Chondrocyte (in vitro differentiated cells): ENCODE results near the gene RASGRP1. TPM values are rescaled to one million over a fixed set of nuclear protein-coding genes. Genes with fewer than 3 reads are reported as not detected.

Experiments used
- DNase-seq: peaks from one replicate; pipeline ENCODE4 v3.0.0; 2021; ENCODE audit warnings: mixed read lengths, low spot score
- H3K27ac Mint-ChIP-seq: one replicate; pipeline ENCODE4 v1.8.0; 2021; ENCODE audit warnings: mild to moderate bottlenecking, moderate library complexity, mixed read lengths; ENCODE audit not compliant: unreplicated experiment
- H3K27me3 Mint-ChIP-seq: 2 replicates; pipeline ENCODE4 v1.8.0; 2021; ENCODE audit warnings: low read depth, mixed read lengths
- H3K36me3 Mint-ChIP-seq: 2 replicates; pipeline ENCODE4 v1.8.0; 2021; ENCODE audit warnings: low read depth, mixed read lengths
- H3K4me1 Mint-ChIP-seq: 2 replicates; pipeline ENCODE4 v1.8.0; 2021; ENCODE audit warnings: low read depth, mild to moderate bottlenecking, mixed read lengths
- H3K4me3 Mint-ChIP-seq: one replicate; pipeline ENCODE4 v1.8.0; 2021; ENCODE audit warnings: mild to moderate bottlenecking, moderate library complexity, mixed read lengths; ENCODE audit not compliant: unreplicated experiment
- H3K9me3 Mint-ChIP-seq: 2 replicates; pipeline ENCODE4 v1.8.0; 2021; ENCODE audit warnings: low read depth, mixed read lengths
- total RNA-seq: library from RNA; stranded (reverse); gene quantifications from 3 replicates; pipeline ENCODE4 v1.2.1, GENCODE V29; 2021
- TF ChIP-seq, protein P1 (sequence below): fragments of 200-600 bp; sonication (generic); IDR thresholded peaks from 2 replicates; pipeline ENCODE4 v1.5.0; 2021; ENCODE audit warnings: antibody characterized with exemption, mild to moderate bottlenecking, moderate library complexity

RASGRP1 gene
- total RNA-seq, 1 donor from 2014 or later, result 0.52 TPM

DNA sequence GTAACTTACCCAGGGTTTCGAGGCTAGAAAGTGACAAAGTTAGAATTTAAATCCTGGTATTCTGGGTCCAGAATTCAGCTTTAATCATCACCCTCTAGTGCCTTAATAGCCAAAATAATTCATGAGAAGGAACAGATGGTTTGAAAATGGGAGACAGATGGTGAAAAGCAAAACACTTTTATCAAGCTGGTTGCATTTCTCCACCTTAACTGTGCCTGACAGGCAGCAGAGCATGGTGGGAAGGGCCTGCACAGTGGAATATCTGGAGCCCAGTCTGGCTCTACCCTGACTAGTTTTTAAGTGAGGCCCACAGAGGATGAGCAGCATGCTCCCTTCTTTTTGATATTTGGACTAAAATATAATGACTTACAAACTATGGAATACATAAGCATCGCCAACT is 35.6 kb upstream of the RASGRP1 start:
- no peaks in the 10 kb centered on the region for H3K4me1 Mint-ChIP-seq

DNA sequence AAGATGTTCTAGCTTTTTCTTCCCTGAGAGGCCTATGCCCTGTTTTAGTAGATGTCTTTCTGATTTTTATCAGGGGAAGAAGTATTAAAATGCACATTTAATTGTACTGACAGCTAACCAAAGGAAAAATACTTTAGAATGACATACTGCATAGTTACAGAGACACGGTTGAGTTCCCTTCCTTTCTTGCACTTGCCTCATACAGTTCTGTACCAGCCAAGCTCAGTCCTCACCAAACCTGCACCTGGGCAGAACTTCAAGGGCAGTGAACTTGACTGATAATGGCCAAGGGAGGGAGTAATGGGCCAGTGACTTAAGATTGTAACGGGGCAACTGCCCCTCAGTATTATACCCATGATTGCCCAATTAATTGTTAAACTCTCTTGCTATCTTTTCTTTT is 34.1 kb upstream of the RASGRP1 start:
- no peak for DNase-seq
- peaks cover 4% of the 10 kb centered on the region for H3K9me3 Mint-ChIP-seq
- H3K36me3 Mint-ChIP-seq, result no peaks in the 10 kb centered on the region
- H3K27me3 Mint-ChIP-seq, result peaks cover 4% of the 10 kb centered on the region
- H3K4me1 Mint-ChIP-seq, result peaks cover 6% of the 10 kb centered on the region
- TF ChIP-seq, protein P1, sequence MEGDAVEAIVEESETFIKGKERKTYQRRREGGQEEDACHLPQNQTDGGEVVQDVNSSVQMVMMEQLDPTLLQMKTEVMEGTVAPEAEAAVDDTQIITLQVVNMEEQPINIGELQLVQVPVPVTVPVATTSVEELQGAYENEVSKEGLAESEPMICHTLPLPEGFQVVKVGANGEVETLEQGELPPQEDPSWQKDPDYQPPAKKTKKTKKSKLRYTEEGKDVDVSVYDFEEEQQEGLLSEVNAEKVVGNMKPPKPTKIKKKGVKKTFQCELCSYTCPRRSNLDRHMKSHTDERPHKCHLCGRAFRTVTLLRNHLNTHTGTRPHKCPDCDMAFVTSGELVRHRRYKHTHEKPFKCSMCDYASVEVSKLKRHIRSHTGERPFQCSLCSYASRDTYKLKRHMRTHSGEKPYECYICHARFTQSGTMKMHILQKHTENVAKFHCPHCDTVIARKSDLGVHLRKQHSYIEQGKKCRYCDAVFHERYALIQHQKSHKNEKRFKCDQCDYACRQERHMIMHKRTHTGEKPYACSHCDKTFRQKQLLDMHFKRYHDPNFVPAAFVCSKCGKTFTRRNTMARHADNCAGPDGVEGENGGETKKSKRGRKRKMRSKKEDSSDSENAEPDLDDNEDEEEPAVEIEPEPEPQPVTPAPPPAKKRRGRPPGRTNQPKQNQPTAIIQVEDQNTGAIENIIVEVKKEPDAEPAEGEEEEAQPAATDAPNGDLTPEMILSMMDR, result no peak
- H3K27ac Mint-ChIP-seq, result no peak overlapping the region
- H3K4me3 Mint-ChIP-seq, result no peak overlapping the region

More for the DNA sequence above, 35.6 kb upstream of the RASGRP1 start:
- Mint-ChIP-seq H3K27me3 (peaks cover 18% of the 10 kb centered on the region), H3K36me3 (no peaks in the 10 kb centered on the region), H3K9me3 (peaks cover 4% of the 10 kb centered on the region), H3K4me3 (no peak overlapping the region), H3K27ac (no peak overlapping the region)
- DNase-seq, result no peak
- TF ChIP-seq, protein P1, result no peak

GRCh38 chr15:38597219-38597800 is 32.7 kb upstream of the RASGRP1 start:
- H3K36me3 Mint-ChIP-seq, result no peaks in the 10 kb centered on the region
- DNase-seq, result no peak
- H3K27ac Mint-ChIP-seq, result no peak overlapping the region
- no peak overlapping the region for H3K4me3 Mint-ChIP-seq
- H3K27me3 Mint-ChIP-seq, result peaks cover 4% of the 10 kb centered on the region
- TF ChIP-seq, protein P1, result no peak
- peaks cover 4% of the 10 kb centered on the region for H3K9me3 Mint-ChIP-seq
- peaks cover 9% of the 10 kb centered on the region for H3K4me1 Mint-ChIP-seq

- no peaks in the 10 kb centered on the region for H3K36me3 Mint-ChIP-seq
- no peak for DNase-seq
- H3K4me3 Mint-ChIP-seq, result no peak overlapping the region
- H3K9me3 Mint-ChIP-seq, result peaks cover 3% of the 10 kb centered on the region
- H3K27me3 Mint-ChIP-seq, result peaks cover 5% of the 10 kb centered on the region
- TF ChIP-seq, protein P1, result no peak
- peaks cover 19% of the 10 kb centered on the region for H3K4me1 Mint-ChIP-seq
- H3K27ac Mint-ChIP-seq, result no peak overlapping the region
Measured at GRCh38 chr15:38593524-38593923, 28.9 kb upstream of the RASGRP1 start.

- Mint-ChIP-seq H3K9me3 (peaks cover 12% of the 10 kb centered on the region), H3K27me3 (peaks cover 4% of the 10 kb centered on the region), H3K27ac (no peak overlapping the region), H3K36me3 (no peaks in the 10 kb centered on the region), H3K4me3 (no peak overlapping the region), H3K4me1 (peaks cover 19% of the 10 kb centered on the region)
- no peak for DNase-seq
- TF ChIP-seq, protein P1, result no peak
Measured at GRCh38 chr15:38589502-38589901, 24.9 kb upstream of the RASGRP1 start.
